Measurements from ENCODE around the gene GPR62.
"Not testable (repeated sequence)": the region's sequence is repeated elsewhere in the genome, so short reads cannot be mapped to it uniquely, and the experiment has no call there.

Gene GPR62, protein sequence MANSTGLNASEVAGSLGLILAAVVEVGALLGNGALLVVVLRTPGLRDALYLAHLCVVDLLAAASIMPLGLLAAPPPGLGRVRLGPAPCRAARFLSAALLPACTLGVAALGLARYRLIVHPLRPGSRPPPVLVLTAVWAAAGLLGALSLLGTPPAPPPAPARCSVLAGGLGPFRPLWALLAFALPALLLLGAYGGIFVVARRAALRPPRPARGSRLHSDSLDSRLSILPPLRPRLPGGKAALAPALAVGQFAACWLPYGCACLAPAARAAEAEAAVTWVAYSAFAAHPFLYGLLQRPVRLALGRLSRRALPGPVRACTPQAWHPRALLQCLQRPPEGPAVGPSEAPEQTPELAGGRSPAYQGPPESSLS

DNA sequence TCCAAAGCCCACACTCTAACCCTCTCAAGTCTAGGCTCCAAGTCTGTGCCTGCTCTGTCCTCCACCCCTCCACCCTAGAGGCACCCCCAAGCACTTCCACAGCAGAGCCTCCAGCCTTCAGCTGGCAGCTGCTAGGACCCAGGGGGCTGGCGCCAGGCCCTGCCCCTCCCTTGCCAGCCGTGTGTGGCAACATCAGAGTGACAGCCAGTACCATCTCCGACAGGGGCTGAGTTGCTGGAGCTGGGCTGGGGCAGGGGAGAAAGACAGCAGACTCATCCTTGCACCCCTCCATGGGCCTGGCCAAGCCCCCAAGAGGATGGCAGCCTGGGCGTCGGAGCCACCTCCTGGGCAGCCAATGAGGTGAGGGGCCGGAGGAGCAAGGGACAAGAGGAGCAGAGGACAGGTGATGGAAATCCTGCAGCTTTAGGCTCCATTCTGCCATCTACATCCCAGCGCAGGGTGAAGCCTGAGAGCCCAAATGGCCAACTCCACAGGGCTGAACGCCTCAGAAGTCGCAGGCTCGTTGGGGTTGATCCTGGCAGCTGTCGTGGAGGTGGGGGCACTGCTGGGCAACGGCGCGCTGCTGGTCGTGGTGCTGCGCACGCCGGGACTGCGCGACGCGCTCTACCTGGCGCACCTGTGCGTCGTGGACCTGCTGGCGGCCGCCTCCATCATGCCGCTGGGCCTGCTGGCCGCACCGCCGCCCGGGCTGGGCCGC, at the start of gene GPR62:
GPR62 (plus strand) TSS at position 207 of the 718 bp plus-strand sequence; CDS start at position 479, 272 bp downstream.
- H3K4me3 ChIP-seq (ENCODE audit: control insufficient read depth, low read depth, low read length), result no peak within 1 kb of the TSS
- DNase-seq (ENCODE audit: low read depth), result no peak
- TF ChIP-seq, protein P1, sequence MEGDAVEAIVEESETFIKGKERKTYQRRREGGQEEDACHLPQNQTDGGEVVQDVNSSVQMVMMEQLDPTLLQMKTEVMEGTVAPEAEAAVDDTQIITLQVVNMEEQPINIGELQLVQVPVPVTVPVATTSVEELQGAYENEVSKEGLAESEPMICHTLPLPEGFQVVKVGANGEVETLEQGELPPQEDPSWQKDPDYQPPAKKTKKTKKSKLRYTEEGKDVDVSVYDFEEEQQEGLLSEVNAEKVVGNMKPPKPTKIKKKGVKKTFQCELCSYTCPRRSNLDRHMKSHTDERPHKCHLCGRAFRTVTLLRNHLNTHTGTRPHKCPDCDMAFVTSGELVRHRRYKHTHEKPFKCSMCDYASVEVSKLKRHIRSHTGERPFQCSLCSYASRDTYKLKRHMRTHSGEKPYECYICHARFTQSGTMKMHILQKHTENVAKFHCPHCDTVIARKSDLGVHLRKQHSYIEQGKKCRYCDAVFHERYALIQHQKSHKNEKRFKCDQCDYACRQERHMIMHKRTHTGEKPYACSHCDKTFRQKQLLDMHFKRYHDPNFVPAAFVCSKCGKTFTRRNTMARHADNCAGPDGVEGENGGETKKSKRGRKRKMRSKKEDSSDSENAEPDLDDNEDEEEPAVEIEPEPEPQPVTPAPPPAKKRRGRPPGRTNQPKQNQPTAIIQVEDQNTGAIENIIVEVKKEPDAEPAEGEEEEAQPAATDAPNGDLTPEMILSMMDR (IDR thresholded peaks at IDR 0.05; ENCODE audit: control insufficient read depth, insufficient read depth, low read depth, low read length, missing control alignments), result no peak

DNA sequence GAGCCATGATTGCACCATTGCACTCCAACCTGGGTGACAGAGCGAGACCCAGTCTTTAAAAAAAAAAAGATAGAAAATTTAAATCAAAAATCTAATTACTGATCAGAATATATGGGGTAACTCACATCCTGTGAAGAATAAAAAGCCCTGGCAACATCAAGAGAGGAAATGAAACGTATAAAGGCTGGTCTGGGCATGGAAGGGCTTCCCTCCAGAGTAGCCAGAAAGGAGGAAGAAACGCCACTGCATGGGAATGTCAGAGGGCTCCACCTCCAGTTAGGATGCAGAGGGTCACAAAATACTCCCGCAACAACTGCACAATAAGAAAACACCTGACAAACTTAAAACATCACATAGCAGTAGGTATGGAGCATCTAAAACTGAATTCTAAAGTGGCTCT, 47.2 kb upstream of the GPR62 start:
- no peak overlapping the region for H3K4me3 ChIP-seq (ENCODE audit: control insufficient read depth, low read depth, low read length)
- TF ChIP-seq, protein P1 (IDR thresholded peaks at IDR 0.05; ENCODE audit: control insufficient read depth, insufficient read depth, low read depth, low read length, missing control alignments), result no peak
- DNase-seq (ENCODE audit: low read depth), result no peak

DNA sequence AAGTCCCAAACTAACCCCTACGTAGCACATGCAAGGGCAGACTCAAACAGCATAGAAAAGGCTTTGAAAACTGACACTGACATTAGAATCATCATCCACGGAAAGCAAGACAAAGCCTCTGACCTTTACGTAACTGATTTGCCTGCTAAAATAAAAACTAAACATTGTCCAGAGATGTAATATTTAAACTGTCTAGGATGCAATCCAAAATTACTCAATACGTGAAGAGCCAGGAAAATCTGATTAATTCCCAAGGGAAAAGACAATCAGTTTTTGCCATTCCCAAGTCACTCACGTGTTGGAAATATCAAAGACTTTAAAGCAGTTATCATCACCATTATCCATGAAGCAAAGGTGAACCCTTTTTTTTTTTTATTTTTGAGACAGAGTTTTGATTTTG, 38.8 kb upstream of the GPR62 start:
- no peak overlapping the region for H3K4me3 ChIP-seq (ENCODE audit: control insufficient read depth, low read depth, low read length)
- TF ChIP-seq, protein P1 (IDR thresholded peaks at IDR 0.05; ENCODE audit: control insufficient read depth, insufficient read depth, low read depth, low read length, missing control alignments), result no peak
- no peak for DNase-seq (ENCODE audit: low read depth)

DNA sequence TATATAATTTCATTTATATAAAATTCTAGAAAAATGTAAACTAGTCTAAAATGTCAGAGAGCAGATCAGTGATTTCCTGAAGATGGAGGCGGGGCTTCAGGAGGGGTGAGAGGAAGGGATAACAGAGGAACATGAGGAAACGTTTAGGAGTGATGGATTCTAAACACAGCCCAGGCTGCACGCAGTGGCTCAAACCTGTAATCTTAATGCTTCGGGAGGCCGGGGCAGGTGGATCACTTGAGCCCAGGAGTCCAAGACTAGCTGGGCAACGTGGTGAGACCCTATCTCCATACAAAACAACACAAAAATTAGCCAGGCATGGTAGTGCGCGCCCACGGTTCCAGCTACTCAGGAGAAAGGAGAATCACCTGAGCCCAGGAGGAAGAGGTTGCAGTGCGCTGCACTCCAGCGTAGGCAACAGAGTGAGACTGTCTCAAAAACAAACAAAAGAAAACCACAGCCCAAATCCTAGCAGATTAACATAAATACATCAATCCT, 34.1 kb upstream of the GPR62 start:
- no peak overlapping the region for H3K4me3 ChIP-seq (ENCODE audit: control insufficient read depth, low read depth, low read length)
- no peak for DNase-seq (ENCODE audit: low read depth)
- TF ChIP-seq, protein P1 (IDR thresholded peaks at IDR 0.05; ENCODE audit: control insufficient read depth, insufficient read depth, low read depth, low read length, missing control alignments), result no peak

DNA sequence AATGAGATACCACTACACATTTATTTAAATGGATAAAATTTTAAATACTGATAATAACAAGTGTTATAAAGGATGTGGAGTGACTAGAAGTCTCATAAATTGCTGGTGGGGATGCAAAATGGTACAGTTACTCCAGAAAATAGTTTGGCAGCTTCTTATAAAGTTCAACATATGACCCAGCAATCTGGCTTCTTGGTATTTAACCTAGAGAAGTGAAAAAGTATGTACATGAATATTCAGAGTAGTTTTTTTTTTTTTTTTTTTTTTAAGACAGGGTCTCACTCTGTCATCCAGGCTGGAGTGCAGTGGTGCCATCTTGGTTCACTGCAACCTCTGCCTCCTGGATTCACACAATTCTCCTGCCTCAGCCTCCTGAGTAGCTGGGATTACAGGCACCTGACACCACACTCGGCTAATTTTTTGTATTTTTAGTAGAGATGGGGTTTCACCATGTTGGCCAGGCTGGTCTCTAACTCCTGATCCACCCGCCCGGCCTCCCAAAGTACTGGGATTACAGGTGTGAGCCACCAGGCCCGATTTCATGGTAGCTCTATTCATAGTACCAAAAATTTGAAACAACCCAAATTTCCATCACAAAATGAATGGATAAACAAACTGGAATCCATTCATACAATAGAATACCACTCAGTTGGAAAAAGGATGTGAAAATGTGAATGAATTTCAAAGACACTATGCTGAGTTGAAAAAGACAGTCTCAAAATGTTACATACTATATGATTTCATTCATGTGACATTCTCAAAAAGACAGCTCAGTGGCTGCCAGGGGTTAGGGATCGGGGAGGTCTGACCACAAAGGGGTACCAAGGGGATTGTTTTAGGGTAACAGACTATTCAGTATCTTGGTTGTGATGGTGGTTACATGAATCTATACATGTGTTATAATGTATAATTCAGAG, 27.9 kb upstream of the GPR62 start:
- TF ChIP-seq, protein P1 (IDR thresholded peaks at IDR 0.05; ENCODE audit: control insufficient read depth, insufficient read depth, low read depth, low read length, missing control alignments), result no peak
- H3K4me3 ChIP-seq (ENCODE audit: control insufficient read depth, low read depth, low read length), result no peak overlapping the region
- no peak for DNase-seq (ENCODE audit: low read depth)

DNA sequence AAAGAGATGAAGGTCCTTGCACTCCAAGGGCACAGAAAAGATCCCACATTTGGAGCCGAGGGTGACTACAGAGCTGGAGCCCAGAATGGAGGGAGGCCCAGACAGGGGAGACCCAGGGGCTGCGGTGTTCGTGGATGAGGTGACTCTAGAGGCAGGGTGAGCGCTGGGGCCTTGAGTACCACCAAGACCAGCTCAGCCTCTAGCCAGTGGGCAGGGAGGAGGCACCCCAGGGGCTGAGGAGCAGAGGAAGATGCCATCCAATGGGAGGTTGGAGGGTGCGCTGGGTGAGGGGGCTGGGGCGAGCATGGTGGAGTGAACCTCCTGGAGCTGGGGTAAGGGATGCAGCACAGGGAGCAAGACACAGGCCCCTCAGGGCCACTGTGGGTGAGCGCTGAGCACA, 26.7 kb upstream of the GPR62 start:
- H3K4me3 ChIP-seq (ENCODE audit: control insufficient read depth, low read depth, low read length), result no peak overlapping the region
- TF ChIP-seq, protein P1 (IDR thresholded peaks at IDR 0.05; ENCODE audit: control insufficient read depth, insufficient read depth, low read depth, low read length, missing control alignments), result no peak
- DNase-seq (ENCODE audit: low read depth), result no peak

DNA sequence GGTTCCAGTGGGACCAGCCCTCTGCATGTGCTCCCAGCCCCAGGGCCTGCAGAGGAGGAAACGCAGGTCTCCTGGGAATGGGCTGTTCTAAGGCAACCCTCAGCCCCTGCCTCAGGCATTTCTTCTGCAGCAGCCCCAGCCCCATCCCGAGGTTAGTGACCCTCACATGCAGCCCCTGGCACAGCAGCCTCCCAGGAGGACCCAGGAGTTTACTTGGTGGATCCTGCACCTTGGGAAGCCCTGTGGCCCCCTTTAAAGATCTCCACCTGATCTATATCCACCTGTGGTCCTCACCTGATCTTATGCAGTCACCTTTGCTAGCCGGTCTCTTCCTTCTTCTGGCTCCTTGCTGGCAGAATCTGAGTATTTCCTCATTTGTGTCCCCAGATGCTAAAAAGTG, 26.2 kb upstream of the GPR62 start:
- DNase-seq (ENCODE audit: low read depth); H3K4me3 ChIP-seq (ENCODE audit: control insufficient read depth, low read depth, low read length): not testable (repeated sequence)

All from AG09309 (cell line).